Tibial nerve (tissue), 4 donors: ENCODE results near the gene SPTBN1.

Experiments
- EP300 ChIP-seq, 2 donors: sonication (generic); formaldehyde crosslinking; IDR thresholded peaks; one replicate each; pipeline ENCODE4 v1.6.1; 2017; ENCODE audit warnings: antibody characterized with exemption in 2 of 2, mild to moderate bottlenecking in 1 of 2
- POLR2A ChIP-seq, 2 donors: fragments of 450-650 bp; IDR thresholded peaks; one replicate each; pipeline ENCODE4 v1.6.1; 2017; ENCODE audit warnings: antibody characterized with exemption in 2 of 2, mild to moderate bottlenecking in 2 of 2, moderate library complexity in 2 of 2
- TF ChIP-seq, protein P1 (sequence below), 5 experiments: fragments of 200-600 bp in 3 of 5; fragments of 450-650 bp in 2 of 5; sonication (generic) in 3 of 5; IDR thresholded peaks; one replicate each; pipeline ENCODE4 v1.5.1; 2016 to 2019; ENCODE audit warnings: antibody characterized with exemption in 5 of 5, mild to moderate bottlenecking in 3 of 5, moderate library complexity in 2 of 5

DNA sequence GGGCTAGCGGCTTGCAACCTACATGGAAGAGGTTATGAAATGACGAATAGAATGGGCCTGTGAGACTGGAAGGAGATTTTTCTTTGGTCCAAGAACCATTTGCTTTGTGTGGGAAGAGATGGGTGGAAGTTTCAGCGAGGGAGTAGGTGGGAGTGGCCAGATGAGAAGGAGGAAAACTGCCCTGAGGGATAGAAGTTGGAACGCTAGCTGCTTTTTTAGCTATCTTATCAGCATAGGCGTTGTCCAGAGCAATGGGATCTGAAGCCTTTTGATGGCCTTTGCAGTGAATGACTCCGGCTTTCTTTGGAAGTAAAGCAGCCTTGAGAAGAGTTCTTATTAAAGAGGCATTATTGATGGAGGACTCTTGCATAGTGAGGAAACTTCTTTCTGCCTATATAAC is 52.4 kb downstream of the SPTBN1 start:
- TF ChIP-seq, protein P1, sequence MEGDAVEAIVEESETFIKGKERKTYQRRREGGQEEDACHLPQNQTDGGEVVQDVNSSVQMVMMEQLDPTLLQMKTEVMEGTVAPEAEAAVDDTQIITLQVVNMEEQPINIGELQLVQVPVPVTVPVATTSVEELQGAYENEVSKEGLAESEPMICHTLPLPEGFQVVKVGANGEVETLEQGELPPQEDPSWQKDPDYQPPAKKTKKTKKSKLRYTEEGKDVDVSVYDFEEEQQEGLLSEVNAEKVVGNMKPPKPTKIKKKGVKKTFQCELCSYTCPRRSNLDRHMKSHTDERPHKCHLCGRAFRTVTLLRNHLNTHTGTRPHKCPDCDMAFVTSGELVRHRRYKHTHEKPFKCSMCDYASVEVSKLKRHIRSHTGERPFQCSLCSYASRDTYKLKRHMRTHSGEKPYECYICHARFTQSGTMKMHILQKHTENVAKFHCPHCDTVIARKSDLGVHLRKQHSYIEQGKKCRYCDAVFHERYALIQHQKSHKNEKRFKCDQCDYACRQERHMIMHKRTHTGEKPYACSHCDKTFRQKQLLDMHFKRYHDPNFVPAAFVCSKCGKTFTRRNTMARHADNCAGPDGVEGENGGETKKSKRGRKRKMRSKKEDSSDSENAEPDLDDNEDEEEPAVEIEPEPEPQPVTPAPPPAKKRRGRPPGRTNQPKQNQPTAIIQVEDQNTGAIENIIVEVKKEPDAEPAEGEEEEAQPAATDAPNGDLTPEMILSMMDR (IDR thresholded peaks at IDR 0.05): no peak
- TF ChIP-seq POLR2A (IDR thresholded peaks at IDR 0.05) (no peak), EP300 (IDR thresholded peaks at IDR 0.05) (no peak)
